AG09309 (cell line): ENCODE measurements around the gene SMARCD1.

Source experiments
- DNase-seq: peaks from one replicate; pipeline ENCODE4 v3.0.0-alpha.2; 2010; ENCODE audit warnings: low read depth
- H3K4me3 ChIP-seq: 2 replicates; pipeline ENCODE4 v1.5.1; 2011; ENCODE audit warnings: mild to moderate bottlenecking, low read depth, low read length, moderate library complexity; ENCODE audit not compliant: control insufficient read depth
- CTCF ChIP-seq: IDR thresholded peaks from 2 replicates; pipeline ENCODE4 v1.5.1; 2011; ENCODE audit warnings: mild to moderate bottlenecking, low read depth, low read length, inconsistent platforms; ENCODE audit not compliant: insufficient read depth, control insufficient read depth; ENCODE audit errors: missing control alignments

SMARCD1 gene

GRCh38 chr12:50112456-50113218, 27.5 kb downstream of the SMARCD1 start:
- TF ChIP-seq CTCF, result no peak
- DNase-seq, result no peak
- H3K4me3 ChIP-seq, result peak overlapping the region; percentile 72

- no peak for DNase-seq
- TF ChIP-seq CTCF, result no peak
- no peak overlapping the region for H3K4me3 ChIP-seq
Observed at GRCh38 chr12:50117057-50117622, 32.0 kb downstream of the SMARCD1 start.

GRCh38 chr12:50119387-50119786, 34.2 kb downstream of the SMARCD1 start:
- no peak for TF ChIP-seq CTCF
- no peak for DNase-seq
- H3K4me3 ChIP-seq, result no peak overlapping the region

- no peak overlapping the region for H3K4me3 ChIP-seq
- no peak for DNase-seq
- no peak for TF ChIP-seq CTCF
Observed at GRCh38 chr12:50120521-50120920, 35.4 kb downstream of the SMARCD1 start.

GRCh38 chr12:50120953-50121352, 35.8 kb downstream of the SMARCD1 start:
- DNase-seq, result no peak
- no peak overlapping the region for H3K4me3 ChIP-seq
- no peak for TF ChIP-seq CTCF

GRCh38 chr12:50121641-50122040, 36.5 kb downstream of the SMARCD1 start:
- TF ChIP-seq CTCF, result no peak

More at GRCh38 chr12:50121641-50122040, 36.5 kb downstream of the SMARCD1 start:
- no peak for DNase-seq
- H3K4me3 ChIP-seq, result no peak overlapping the region
